ENCODE results near the gene PPM1H. TPM values are rescaled to one million over a fixed set of nuclear protein-coding genes. Genes with fewer than 3 reads are reported as not detected.

PPM1H gene
- total RNA-seq, 1 donor, result 0.86 TPM

GRCh38 chr12:62856454-62856853 lies 78.5 kb downstream of the PPM1H start:
- TF ChIP-seq, protein P1, sequence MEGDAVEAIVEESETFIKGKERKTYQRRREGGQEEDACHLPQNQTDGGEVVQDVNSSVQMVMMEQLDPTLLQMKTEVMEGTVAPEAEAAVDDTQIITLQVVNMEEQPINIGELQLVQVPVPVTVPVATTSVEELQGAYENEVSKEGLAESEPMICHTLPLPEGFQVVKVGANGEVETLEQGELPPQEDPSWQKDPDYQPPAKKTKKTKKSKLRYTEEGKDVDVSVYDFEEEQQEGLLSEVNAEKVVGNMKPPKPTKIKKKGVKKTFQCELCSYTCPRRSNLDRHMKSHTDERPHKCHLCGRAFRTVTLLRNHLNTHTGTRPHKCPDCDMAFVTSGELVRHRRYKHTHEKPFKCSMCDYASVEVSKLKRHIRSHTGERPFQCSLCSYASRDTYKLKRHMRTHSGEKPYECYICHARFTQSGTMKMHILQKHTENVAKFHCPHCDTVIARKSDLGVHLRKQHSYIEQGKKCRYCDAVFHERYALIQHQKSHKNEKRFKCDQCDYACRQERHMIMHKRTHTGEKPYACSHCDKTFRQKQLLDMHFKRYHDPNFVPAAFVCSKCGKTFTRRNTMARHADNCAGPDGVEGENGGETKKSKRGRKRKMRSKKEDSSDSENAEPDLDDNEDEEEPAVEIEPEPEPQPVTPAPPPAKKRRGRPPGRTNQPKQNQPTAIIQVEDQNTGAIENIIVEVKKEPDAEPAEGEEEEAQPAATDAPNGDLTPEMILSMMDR (IDR thresholded peaks at IDR 0.05; ENCODE audit: insufficient read depth, low read depth, low read length), result no peak
- H3K4me3 ChIP-seq (ENCODE audit: low read depth, low read length), result no peak overlapping the region
- no peak for DNase-seq (ENCODE audit: low read depth)

DNA sequence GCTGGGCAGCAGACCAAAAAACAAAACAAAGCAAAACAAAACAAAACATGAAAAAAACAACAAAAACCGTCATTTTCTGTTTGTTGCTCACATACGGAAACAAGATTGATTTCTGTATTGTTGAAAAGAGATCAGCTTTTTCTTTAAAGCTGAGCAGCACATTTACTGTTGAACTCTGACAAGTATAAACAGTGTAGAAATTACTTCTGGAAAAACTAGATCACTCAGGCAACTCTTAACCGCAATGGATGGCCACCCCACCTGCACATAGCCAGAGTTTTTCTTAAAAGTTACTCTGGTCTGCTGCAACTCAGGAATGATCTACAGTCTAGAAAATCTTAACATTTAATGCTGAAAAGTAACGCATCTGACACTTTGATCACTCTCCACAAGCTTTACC lies 80.9 kb downstream of the PPM1H start:
- H3K4me3 ChIP-seq (ENCODE audit: low read depth, low read length), result no peak overlapping the region
- TF ChIP-seq, protein P1 (IDR thresholded peaks at IDR 0.05; ENCODE audit: insufficient read depth, low read depth, low read length), result no peak
- no peak for DNase-seq (ENCODE audit: low read depth)

- no peak overlapping the region for H3K4me3 ChIP-seq (ENCODE audit: low read depth, low read length)
- TF ChIP-seq, protein P1 (IDR thresholded peaks at IDR 0.05; ENCODE audit: insufficient read depth, low read depth, low read length), result no peak
- DNase-seq (ENCODE audit: low read depth), result no peak
These were observed 85.6 kb downstream of the PPM1H start for GRCh38 chr12:62849398-62849797.

GRCh38 chr12:62848418-62848817 lies 86.5 kb downstream of the PPM1H start:
- peak; percentile 26 for DNase-seq (ENCODE audit: low read depth)
- TF ChIP-seq, protein P1 (IDR thresholded peaks at IDR 0.05; ENCODE audit: insufficient read depth, low read depth, low read length), result no peak
- no peak overlapping the region for H3K4me3 ChIP-seq (ENCODE audit: low read depth, low read length)

DNA sequence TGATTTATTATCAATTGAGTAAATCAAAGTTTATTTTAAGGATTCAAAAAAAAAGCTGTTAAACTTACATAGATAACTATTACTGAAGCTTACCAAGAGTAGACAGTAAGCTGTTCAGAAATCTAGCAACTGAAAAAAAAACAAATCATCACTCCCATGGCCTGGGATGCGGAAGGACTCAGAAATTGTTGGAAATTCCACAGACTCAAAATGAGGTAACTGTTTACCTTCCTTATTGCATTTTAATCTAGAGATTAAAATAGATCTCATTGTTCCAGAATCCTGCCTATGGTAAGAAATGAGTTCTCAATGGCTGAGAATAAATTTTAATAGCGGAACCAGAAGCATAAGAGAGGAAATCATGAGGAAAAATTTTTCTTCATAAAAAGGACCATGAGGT lies 87.2 kb downstream of the PPM1H start:
- DNase-seq (ENCODE audit: low read depth), result no peak
- TF ChIP-seq, protein P1 (IDR thresholded peaks at IDR 0.05; ENCODE audit: insufficient read depth, low read depth, low read length), result no peak
- no peak overlapping the region for H3K4me3 ChIP-seq (ENCODE audit: low read depth, low read length)

DNA sequence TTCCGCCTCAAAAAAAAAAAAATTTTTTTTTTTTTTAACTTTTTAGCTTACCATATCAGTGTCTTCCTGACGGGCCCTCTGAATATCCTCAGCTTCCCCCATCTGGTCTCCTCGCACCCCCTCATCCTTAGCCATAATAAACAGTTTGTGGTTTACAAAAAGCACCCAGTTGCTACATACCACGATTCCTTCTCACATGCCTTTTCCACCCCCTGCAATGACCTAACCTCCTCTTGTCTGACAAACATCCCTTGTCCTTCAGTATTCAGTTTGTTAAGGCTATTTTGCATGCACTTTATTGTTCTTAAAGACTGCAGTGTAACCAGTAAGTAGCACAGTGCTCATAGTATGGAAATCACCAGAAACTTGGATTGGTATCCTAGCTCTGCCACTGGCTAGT lies 88.5 kb downstream of the PPM1H start:
- DNase-seq (ENCODE audit: low read depth), result peak; percentile 30
- TF ChIP-seq, protein P1 (IDR thresholded peaks at IDR 0.05; ENCODE audit: insufficient read depth, low read depth, low read length), result no peak

DNA sequence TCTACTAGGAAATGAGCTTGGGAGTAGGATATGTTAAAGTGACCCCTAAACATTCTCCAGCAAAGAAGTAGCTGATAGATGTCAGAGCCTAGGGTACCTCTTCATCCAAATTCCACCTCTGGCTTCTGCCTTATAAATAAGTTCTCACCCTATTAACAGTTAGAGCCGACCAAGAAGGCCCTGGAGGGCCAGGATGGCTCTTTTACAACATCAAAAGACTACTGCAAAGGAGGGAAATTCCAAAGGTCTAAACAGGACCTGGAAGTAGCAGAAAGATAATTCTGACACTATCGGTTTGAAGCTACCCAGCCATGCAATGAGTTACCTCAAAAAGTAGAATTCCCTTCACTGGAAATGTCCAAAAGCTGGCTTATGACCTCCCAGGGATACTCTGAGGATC lies 90.0 kb downstream of the PPM1H start:
- TF ChIP-seq, protein P1 (IDR thresholded peaks at IDR 0.05; ENCODE audit: insufficient read depth, low read depth, low read length), result no peak
- DNase-seq (ENCODE audit: low read depth), result no peak
- H3K4me3 ChIP-seq (ENCODE audit: low read depth, low read length), result no peak overlapping the region

More for the DNA sequence above, 88.5 kb downstream of the PPM1H start:
- H3K4me3 ChIP-seq (ENCODE audit: low read depth, low read length), result no peak overlapping the region
